Measurements from ENCODE around the gene SNRNP70. TPM values are rescaled to one million over a fixed set of nuclear protein-coding genes. Genes with fewer than 3 reads are reported as not detected.
A peak's percentile ranks its signal among the peaks of the same experiment; 100 is the strongest.

Gene SNRNP70
- total and polyA plus RNA-seq, 9 donors, result 133 to 366 (median 252) TPM

DNA sequence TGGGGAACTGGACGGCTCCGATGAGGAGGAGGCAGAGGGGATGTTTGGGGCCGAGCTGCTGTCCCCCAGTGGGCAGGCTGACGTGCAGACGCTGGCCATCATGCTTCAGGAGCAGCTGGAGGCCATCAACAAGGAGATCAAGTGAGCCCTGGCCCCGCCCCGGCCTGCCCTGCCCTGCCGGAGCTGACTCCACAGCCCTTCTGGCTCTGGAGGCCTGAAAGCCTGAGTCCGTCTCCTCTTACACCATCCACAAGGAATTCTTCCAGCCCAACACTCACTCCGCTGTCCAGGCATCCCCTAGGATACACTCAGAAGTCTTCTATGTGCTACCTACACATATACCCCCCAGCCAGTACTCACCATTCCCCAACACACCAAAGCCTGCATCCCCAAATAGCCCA is 51.5 kb downstream of the SNRNP70 start:
- WGBS, 3 donors, result 70 to 78% (median 76%) methylated on average over 10 of the region's 10 CpGs
- Histone ChIP-seq H3K4me3 (no peak overlapping the region), H3K4me1 (ENCODE audit: insufficient read depth) (peaks cover 7% of the 10 kb centered on the region), H3K27me3 (no peaks in the 10 kb centered on the region), H3K9me3 (no peaks in the 10 kb centered on the region), H3K27ac (no peak overlapping the region), H3K36me3 (no peaks in the 10 kb centered on the region)
- intact Hi-C loops (cut with DNase I), result no loop called here
- TF ChIP-seq CTCF (IDR thresholded peaks at IDR 0.05), result no peak
- no peak for TF ChIP-seq POLR2A (IDR thresholded peaks at IDR 0.05)
- TF ChIP-seq EP300 (IDR thresholded peaks at IDR 0.05), result no peak
- DNase-seq, result no peak

GRCh38 chr19:49140951-49141350 is 55.7 kb downstream of the SNRNP70 start:
- intact Hi-C loops (cut with DNase I), result loop anchor here in 2 of 4 donors (10.0 kb wide), 1 partner anchor 46 kb away; no protein-coding TSS in a partner anchor

DNA sequence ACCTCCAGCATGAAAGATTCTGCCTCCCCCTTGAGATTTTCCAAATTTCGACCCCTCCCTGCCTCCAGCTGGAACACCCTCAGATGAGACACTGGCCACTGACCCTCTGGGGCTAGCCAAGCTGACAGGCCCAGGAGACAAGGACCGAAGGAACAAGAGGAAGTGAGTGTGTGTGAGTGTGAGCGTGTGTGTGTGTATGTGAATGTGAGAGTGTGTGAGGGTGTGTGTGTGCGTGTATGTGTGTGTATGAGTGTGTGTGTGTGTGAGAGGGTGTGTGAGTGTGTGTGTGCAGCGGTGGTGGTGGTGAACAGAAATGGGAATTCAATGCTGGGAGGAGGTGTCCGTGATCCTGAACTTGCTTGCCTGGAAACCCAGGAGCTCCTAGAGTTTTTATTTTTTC is 56.1 kb downstream of the SNRNP70 start:
- intact Hi-C loops (cut with DNase I), result loop anchor here in 2 of 4 donors (10.0 kb wide), 1 partner anchor 47 kb away; no protein-coding TSS in a partner anchor
- Histone ChIP-seq H3K27ac (no peak overlapping the region), H3K27me3 (no peaks in the 10 kb centered on the region), H3K4me3 (no peak overlapping the region), H3K9me3 (no peaks in the 10 kb centered on the region), H3K36me3 (no peaks in the 10 kb centered on the region), H3K4me1 (ENCODE audit: insufficient read depth) (no peaks in the 10 kb centered on the region)
- DNase-seq, result no peak
- 83 to 92% (median 91%) methylated on average over 6 of the region's 6 CpGs for WGBS, 3 donors
- TF ChIP-seq POLR2A (IDR thresholded peaks at IDR 0.05) (no peak), EP300 (IDR thresholded peaks at IDR 0.05) (no peak), CTCF (IDR thresholded peaks at IDR 0.05) (no peak)

More at GRCh38 chr19:49140951-49141350, 55.7 kb downstream of the SNRNP70 start:
- no peak overlapping the region for H3K4me3 ChIP-seq
- H3K9me3 ChIP-seq, result no peaks in the 10 kb centered on the region
- no peaks in the 10 kb centered on the region for H3K27me3 ChIP-seq
- DNase-seq, result no peak
- 79 to 95% (median 89%) methylated on average over 7 of the region's 7 CpGs for WGBS, 3 donors
- no peaks in the 10 kb centered on the region for H3K4me1 ChIP-seq (ENCODE audit: insufficient read depth)
- no peak overlapping the region for H3K27ac ChIP-seq
- H3K36me3 ChIP-seq, result no peaks in the 10 kb centered on the region
- TF ChIP-seq POLR2A (IDR thresholded peaks at IDR 0.05), result no peak
- TF ChIP-seq EP300 (IDR thresholded peaks at IDR 0.05), result no peak
- TF ChIP-seq CTCF (IDR thresholded peaks at IDR 0.05), result no peak

DNA sequence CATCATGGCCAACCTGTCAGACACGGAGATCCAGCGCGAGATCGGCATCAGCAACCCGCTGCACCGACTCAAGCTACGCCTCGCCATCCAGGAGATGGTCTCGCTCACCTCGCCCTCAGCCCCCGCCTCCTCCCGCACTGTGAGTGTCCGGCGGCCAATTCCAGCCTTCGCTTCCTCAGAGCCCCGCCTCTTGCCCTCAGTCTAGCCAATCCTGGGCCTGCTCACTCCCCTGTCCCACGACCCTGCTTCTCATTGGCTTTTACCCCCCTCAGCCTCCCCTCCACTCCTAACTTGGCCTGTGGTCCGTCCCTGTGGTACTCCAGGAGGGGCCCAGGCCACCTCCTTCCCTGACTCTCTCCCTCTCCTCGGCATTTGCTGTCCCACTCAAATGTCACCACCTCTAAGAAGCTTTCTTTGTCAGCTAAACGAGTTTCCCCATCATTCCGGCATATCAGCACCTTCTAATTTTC is 57.6 kb downstream of the SNRNP70 start:
- Histone ChIP-seq H3K4me1 (ENCODE audit: insufficient read depth) (no peaks in the 10 kb centered on the region), H3K9me3 (no peaks in the 10 kb centered on the region), H3K27ac (no peak overlapping the region), H3K36me3 (no peaks in the 10 kb centered on the region), H3K27me3 (no peaks in the 10 kb centered on the region), H3K4me3 (no peak overlapping the region)
- TF ChIP-seq CTCF (IDR thresholded peaks at IDR 0.05) (no peak), POLR2A (IDR thresholded peaks at IDR 0.05) (no peak), EP300 (IDR thresholded peaks at IDR 0.05) (no peak)
- intact Hi-C loops (cut with DNase I), result loop anchor here in 2 of 4 donors (10.0 kb wide), 1 partner anchor 48 kb away; no protein-coding TSS in a partner anchor
- 2 to 3% (median 3%) methylated on average over 21 of the region's 21 CpGs for WGBS, 3 donors
- peak; percentile 39 to 79 (median 64) for DNase-seq

Data from ovary (tissue), 9 donors.